NCI-H128 (cell line): ENCODE data around the gene ARHGAP24.

Source experiments
- DNase-seq: peaks from one replicate; lab custom pipeline; 2025; ENCODE audit not compliant: unreplicated experiment; lab: John Stamatoyannopoulos, UW

The ARHGAP24 gene

DNA sequence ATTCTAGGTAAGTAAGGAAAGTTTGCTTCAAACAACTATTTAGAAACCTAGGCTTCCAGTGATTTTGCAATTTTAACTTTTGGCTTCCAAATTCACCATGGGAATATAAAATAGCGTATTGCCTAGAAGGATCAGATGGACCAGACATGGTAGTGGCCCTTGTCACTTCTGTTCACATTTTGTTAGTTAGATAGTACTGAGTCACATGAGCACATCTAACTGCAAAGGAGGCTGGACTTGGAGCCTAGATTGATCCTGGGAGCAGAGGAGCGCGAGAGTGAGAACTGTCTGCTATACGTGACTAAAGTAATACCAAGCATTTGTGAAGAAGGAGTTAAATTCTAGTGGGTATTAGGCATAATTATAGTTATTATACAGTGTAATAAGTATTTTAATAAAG lies 102.4 kb downstream of the ARHGAP24 start:
- no peak for DNase-seq

DNA sequence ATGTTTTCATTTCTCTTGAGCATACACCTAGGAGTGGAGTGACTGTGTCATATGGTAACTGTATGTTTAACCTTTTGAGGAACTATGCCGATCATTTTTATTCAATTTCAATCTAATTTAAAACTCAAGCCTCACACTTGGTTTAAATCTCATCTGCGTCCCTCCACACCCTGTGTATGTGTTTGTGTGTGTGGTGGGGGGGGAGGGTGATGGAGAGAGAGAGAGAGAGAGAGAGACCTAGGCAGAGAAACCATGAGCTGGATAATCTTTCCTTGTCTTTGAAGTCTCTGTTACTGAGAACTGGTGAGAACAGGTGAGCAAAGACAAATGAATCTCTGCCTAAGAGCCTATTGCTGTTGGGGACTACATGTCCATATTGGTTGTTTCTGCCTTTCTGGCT lies 105.0 kb downstream of the ARHGAP24 start:
- no peak for DNase-seq

DNA sequence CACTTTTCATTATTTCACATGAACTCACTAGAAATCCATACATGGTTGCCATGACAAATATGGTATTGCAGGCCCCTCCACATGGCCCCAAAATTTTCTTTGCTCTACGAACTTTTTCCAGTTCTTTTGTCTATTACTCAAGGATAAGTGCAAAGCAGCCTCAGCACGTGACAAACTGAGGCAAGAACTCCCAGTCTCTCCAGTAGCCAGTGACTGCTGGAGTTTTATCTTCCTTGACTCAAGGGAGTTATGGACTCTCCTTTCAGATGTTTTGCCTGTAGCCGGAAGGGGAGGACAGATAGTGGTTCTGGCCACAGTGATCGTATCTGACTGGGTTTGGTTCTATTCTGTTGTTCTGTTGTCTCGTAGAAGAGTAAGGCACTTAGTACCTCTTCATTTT lies 105.5 kb downstream of the ARHGAP24 start:
- no peak for DNase-seq

DNA sequence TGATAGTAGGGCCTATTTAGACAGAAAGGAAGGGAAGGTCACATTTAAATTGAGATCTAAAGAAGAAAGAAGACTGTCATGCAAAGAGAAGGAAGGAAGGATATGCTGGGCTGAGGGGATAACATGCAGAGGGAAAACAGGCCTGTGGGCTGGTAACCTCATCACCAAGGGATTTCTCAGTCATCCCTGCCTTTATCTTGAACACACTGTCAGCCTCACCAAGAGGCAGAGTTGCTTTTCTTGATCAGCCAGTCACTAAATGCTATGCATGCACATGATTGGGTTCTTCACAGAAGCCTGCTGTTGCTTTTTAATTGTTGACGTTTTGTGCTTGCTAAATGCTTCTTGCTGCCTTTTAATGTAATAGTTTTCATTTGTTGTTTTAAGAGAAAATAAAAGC lies 113.0 kb downstream of the ARHGAP24 start:
- no peak for DNase-seq

DNA sequence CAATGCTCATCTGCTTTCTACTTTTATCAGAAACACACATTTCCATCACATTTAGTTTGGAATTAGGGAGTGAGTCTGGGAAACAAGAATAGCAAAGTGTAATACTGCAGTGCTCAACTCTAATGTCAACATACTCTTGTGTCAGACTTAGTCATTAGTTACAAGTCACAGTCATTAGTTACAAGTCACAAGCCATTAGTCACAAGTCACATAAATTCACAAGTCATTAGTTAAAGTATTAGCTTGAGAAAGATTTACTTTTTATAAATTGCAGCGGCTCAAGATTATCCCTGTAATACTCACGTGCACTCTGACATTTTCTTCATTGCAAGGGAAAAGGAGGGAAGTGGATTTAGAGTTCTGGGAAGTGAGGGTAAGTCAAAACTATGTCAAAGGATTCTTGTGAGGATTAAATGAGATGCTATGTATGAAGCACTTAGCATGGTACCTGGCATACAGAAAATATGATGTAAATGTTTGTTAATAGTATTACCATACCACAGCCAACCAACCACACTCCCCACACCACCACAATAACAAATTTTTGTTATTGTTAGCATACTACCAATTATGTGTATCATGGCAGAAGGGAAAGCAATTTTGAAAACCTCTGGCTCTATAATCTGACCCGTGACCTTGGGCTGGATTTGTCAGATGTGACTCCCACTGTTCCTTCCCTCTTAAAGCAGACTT lies 116.6 kb downstream of the ARHGAP24 start:
- DNase-seq = no peak

DNA sequence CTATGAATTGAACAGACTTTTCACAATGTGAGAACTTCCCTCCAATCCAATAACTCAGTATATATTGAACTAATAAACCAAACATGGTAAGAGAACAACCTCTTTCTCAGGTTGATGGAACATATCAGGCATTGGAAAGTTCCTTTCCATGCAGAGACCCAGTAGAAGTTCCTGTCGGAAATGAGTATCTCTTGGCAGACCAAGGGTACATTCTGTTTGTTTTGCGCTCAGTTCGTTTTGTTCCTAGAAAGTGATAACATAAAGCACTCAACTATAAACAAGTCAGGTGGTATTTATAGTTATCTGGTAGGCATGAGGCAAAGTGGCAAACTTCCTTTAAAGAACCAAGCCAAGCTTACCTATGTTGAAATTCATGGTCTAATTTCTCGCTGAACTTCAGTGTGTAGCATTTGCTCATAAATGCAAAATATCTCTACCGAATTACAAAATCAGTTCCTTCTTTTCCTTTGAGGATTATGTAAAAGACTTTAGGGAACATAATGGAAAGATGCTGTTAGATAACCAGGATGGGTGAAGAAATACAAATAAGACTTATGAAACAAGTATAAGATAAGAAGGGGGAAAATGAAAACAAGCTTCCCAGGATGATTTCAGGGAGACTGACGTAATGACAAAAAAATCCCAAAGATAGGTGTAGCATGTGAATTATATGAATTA lies 120.3 kb downstream of the ARHGAP24 start:
- DNase-seq = no peak

DNA sequence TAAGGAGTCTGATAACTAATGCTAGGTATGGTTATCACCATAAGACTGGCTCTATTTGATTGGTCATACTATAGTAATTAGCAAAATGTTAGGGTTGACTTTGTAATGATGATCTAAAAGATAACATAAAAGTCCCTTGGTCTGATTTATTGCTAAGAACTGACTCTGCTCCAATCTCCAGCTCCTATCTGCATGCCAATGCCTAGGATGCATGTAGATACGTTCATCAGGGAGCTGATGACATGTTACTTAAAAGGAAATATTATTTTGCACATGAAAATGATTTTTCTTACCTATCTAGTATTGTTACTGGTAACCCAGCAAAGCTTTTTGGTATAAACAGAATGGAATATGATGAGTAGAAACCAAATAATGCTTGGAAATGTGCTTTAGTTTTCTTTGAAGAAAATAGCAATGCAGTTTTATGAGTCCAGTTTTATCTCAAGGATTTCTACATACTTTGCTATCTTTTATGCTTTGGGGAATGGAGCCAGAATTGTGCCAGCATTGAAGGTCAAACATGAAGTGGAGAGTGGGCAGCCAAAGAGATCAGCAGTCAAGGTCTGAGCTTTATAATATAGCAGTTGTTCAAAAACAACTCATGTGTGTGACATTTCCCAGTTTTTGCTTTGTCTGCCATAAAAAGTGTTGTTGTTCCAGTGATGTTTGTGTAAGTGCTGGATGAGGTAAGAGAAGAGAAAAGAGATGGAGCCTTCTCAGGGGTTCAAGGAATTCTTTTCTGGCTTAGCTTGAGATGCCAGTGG lies 121.0 kb downstream of the ARHGAP24 start:
- DNase-seq = no peak

DNA sequence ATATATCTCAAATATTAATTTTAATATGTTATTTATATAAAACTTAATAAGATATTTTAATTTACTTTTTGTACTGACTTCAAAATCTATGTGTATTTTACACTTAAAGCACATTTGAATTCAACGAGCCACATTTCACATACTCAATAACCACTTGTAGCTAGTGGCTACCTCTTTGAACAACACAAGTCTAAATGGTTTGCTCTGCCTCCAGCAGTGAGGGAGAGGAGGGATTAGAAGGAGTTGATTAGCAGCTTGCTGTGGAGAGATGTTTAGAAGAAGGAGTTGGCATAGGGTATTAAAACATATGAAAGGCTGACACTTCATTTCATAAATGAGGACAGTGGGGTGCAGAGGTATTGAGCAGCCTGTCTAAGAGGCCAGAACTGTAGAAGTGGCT lies 124.0 kb downstream of the ARHGAP24 start:
- no peak for DNase-seq

DNA sequence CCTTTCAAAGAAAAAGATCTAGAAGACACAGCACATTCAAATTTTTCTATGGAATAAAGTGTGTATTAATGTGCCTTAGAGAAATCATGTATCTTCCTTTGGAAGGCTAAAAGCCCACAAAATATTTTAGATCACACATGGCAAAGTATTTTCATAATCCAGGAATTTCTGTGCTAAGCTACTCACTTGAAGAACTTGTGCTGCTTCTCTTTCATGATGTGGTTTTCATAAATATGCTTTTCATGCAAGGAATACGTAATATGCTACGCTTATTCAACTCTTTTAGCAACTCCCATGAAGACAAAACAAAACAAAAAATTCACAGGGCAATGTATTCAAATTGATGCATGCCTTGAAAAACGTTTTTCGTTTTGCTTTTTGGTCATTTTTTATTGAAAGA lies 125.6 kb downstream of the ARHGAP24 start:
- no peak for DNase-seq

DNA sequence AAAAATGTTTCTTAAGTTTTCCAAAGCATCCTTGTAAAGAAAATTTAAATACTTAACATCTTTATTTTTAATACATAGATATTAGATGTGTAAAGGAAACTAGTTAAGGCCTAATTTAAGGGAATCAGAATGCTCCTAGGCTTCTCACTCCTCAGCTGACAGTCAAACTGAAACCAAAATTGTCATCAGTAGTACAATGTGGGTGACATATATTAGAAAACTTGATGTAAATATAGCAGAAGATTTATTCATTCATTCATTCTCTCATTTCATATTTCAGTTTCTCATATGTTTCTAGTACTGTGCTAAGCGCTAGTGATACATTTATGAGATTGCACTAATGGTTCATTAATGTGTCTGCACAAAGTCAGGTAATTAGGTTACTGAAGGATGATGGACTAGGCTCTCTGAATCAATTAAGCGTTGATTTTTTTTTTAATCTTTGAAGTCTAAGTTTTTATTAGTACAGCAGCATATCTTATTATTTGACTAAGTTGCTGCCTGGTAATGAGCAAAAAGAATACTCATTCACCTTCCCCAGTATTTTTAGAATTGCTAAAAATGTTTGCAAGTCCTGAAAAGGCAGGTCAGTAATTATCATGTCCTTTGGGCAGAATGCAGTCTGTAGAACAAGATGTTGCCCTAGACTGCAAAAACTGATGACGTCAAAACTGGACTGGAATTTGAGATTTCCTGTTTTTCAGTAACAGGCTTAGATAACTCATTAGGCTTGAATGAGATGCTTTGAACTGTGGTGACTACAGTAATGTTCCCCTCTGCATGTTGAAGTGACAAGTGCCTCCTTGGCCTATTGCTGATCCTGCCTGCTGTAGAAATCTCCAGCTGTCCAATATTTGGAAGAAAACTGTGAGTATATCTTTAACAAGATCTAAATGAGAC lies 128.7 kb downstream of the ARHGAP24 start:
- DNase-seq = no peak

DNA sequence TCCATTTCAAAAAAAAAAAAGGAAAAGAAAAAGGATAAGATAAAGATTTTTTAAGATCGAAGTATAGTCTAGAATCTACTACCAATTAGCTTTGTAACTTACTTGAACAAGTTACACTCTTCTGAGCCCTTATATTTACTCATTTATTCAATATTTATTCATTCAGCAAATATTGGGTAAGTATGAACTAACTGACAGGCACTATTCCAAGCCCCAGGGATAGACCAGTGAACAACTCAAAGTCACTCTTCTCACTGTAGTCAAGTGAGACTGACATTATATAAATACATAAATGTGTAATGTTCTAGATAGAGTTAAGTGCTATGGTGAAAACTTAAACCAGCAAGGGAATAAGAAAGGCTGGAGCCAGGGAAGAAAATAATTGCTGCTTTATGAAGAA lies 131.6 kb downstream of the ARHGAP24 start:
- DNase-seq = no peak

DNA sequence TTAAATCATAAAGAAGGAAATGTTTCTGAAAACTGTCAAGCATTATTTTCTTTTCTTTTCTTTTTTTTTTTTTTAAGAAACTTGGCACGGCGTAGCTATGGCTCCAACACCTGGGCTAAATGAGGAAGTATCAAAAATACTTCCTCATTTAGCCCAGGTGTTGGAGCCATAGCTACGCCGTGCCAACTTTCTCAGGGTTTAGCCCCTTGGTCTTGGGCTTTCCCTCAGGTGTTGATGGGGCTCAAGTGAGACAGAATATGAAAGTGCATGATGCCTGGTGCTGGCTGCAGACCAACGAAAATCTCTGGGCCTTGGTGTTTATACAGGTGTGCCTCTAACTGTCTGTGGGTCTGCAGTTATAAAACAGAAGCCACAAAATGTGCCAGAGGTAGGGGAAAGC lies 132.7 kb downstream of the ARHGAP24 start:
- DNase-seq = no peak

DNA sequence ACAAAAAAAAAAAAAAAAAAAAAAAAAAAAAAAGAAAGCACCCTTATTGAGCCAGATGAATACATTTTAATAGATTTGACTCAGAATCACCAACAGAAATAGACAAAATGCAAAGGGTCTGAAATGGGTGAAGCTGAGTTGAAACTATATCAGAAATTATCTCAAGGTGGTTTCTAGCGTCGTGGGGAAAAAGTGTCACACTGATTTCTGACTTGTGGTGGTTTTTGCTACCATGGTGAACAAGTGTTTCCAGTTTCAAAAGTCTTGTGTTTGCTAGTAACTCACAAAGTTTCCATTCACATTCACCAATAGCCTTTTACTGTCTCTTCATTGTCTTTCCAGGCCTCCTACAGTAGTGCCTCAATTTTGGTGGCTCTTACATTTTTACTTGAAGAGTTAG lies 135.5 kb downstream of the ARHGAP24 start:
- DNase-seq = no peak

DNA sequence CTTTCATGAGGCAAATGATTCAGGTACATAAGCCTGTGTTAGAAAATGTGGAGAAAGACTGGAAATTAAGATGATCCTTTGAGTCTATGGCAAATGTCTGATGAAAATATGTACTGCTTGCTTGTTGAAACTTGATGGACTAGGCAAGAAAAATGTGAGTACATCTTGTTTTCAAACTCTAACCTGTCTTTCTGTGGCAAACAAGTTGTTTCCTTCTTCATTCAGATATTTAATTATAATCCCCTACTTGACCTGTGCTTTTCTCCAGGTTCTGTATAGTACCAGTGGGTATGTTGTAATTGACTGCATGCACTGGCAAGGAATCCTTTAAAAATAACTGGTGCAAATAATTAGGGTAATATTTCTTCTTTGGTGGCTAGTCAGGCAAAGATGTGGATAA lies 136.7 kb downstream of the ARHGAP24 start:
- DNase-seq = no peak

DNA sequence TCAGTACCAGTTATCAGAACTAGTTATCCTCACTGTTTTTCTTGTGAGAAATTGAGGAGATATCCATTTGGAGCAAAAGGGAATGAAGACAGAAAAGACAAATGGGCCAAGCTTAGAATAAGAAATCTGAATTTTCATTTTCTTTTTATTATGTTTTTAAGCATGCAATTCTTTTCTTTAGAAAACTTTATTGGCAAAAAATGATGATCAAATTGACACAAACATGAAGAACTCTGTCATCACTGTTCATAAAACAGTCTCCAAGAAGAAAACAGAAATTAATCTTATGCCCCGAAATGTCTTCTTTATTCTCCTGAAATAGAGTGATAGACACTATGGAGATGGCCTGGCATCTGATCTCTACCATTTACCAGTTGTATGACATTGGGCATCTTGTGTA lies 139.0 kb downstream of the ARHGAP24 start:
- no peak for DNase-seq

DNA sequence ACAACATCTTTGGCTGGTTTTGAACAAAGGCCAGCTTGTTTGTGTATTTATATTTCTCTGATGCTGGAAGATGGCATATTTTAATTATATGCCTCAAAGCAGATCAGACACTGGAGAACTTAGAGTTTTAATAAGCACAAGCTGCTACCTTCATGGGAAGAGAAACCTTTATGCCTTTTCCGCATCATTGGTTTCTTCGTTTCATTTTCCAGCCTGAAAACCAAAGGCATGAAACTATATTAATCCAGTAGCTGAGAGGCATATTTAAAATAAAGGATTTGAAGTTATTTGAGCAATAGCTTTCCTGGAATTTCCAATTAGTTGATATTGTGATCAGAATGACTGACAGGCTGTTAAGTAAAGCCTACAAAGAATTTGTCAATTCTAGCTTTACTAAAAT lies 141.0 kb downstream of the ARHGAP24 start:
- DNase-seq = no peak

DNA sequence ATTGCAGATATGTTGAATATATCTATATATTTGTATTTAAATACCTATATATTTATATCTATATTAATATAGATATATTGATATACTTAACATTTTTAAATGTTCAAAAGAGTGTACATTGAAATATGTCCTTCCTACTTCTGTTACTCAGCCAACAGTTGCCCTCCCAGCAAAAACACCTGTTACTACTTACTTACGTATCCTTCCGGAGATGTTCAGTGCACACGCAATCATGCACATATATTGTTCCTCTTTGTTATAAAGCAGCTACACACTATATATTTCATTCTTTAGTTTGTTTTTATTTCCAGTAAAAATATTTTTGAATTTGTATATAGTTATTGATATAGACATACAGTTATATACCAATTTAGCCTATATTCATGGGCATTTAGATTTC lies 142.3 kb downstream of the ARHGAP24 start:
- no peak for DNase-seq

DNA sequence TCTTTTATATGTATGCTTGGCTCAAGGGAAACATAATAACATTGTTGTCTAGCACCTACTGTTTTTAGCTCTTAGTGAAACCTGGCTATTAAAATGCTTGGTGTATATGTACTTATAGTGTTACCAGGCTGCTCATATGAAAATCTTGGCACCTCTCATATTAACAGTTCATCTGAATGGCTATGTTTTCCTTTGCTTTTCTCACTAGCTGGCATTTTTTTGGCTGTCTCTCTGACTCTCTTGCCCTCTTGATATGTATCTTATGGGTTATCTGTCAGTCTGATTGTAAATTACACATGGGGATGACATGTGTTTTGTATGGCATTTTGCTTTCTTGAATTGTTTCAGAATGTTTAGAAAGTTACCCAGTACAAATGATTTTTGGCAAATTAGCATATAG lies 158.0 kb downstream of the ARHGAP24 start:
- no peak for DNase-seq

DNA sequence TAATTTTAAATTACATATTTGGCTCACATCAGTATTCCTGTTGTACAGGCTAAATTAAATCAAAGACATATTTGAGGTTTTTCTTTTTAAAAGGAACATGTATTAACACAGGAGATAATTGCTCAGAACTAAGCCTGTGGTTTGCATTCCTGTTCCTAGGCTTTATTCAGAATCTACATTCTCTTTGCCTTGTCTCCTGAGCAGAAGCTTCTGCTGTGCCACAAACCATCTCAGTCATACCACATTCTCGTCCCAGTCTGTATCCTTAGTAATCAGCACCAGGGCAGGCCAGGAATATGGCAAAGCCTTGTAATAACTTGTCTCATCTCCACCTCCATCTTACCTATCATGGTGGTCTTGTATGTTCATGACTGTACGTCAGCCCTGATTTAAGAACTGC lies 162.8 kb downstream of the ARHGAP24 start:
- no peak for DNase-seq

DNA sequence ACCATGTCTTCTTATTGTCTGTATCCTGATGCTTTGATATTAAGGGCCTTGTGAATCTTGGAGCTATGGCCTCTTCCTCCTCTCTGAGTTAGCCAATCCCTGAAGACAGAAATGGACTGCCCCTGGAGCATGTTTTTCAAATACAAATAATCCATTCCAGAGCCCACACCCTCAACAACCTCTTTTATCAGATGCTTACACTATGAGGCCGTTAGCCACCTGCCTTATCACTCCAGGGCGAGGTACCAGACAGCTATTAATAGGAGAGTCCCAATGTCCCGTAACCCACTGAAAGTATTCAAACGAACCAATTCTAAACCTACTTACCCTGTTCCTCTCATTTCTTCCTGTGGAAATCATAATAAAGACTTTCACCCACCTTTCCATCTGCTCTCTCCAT lies 165.0 kb downstream of the ARHGAP24 start:
- no peak for DNase-seq

DNA sequence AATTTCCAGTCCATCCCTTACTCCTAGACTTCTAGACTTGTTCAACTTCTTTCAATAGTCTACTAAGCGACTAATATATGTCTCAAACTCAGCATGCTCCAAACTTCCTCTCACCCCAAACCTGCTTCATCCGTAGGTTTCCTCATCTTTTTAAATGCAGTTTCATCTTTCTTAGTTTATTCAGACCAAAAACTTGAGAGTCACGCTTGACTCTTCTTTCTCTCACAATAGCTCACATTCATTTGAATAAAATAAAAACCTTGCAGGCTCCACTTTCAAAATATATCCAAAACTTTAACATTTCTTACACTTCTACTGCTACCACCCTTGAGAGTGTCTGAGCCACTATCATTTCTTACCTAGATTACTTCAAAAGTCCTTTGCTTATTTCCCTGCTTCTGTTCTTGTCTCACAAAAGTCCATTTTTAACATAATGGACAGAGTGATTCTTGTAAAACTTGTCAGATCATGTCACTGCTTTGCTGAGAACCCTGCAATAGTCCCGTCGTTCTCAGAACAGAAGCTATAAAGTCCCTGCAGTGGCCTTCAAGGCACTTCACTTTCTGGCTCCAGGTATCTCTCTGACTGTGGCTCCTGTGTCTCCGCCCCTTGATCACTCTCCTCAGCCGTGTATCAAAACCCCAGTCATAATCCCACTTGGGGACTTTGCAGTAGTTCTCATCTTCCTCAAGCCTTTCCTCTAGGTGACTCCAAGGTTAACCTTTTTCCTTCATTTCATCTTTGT lies 167.6 kb downstream of the ARHGAP24 start:
- no peak for DNase-seq
